Activated T-helper 1 cell treated with Interleukin-2 at 50 U/mL for 16 hours (primary cell): ENCODE results near the gene HEXIM1.
A peak's percentile ranks its signal among the peaks of the same experiment; 100 is the strongest.
"Not testable (repeated sequence)": the region's sequence is repeated elsewhere in the genome, so short reads cannot be mapped to it uniquely, and the experiment has no call there.

Source experiments
- DNase-seq: peaks from one replicate; pipeline ENCODE4 v3.0.0-alpha.2; 2020; ENCODE audit warnings: low read depth

HEXIM1 gene

DNA sequence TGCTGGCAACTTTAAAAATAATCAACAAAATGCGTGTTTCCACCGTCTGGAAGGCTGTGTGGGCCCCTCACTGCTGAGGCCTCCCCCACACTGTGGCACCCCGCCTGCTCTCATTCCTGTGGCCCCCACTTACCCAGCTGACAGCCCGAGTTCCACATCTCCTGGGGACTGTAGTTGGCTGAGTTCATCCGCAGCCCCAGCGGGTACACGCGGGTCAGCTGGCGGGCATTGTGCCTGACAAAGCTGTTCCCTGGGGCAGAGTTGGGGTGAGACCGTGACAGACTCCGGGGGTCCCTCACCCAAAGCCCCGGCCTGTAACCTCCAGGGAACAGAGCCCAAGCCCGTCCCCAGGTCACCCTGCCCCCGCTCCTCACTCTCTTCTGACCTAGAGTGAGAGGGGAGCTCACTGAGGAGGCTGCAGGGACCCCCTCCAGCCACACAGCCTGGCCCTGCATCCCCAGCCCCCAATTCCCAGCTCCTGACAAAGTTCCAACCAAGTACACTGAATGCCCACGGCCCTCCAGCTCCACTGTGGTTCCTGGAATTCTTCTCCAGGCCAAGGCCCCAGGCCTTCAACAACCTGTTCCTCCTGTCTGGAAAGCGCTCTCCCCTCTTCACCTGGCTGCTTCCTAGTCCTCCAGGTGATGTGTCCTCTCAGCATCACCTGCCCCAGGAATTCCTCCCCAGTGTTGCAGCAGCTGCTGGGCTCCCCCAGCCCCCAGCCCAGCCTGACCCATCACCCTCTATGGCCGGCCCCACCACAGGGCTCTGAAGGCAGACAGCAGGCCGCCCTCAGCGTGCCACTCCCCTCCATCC, 34.0 kb upstream of the HEXIM1 start:
- DNase-seq = no peak

DNA sequence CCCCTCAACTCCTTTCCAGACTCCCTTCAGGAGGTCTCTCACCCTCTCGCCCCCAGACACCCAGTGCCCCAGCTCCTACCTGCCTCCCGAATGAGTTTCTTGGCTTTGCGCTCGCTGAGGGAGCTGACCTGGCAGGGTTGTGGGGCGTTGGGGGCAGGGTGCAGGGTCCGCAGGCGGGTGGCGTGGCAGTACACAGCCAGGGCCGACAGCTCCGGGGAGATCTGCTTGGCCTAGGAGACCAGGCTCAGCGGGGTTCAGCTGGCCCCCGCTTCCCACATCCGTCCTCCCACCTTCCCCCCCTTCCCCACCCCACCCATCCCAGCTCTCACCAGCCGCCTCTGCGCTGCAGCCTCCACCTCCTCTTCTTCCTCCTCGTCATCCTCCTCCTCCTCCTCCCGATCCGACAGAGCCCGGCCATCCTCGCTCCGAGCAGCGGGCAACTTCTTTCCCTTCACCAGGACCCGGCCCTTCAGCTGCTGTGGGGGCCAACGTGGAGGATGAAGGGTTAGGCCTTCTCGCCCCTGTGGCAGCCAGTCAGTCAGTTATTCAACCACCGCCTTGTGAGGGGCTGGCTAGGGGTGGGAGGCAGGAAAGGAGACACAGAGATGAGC, 33.2 kb upstream of the HEXIM1 start:
- no peak for DNase-seq

DNA sequence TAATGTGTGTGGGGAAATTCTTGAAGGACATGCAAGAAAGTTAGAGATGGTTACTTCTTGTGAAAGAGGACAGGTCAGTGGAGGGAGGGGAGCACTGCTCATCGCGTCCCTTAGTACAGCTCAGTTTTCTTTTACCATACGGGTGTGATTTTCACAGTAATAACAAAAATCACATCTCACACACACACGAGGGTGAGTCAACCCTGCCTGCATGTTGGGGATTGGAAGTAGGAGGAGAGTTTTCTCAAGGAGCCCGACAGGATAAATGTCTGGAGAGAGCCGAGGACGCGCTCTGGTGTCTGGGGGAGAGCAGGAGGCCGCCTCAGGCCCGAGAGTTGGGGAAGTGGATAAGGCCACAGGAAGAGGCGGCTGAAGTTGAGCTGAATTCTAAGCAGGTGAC, 32.4 kb upstream of the HEXIM1 start:
- no peak for DNase-seq

DNA sequence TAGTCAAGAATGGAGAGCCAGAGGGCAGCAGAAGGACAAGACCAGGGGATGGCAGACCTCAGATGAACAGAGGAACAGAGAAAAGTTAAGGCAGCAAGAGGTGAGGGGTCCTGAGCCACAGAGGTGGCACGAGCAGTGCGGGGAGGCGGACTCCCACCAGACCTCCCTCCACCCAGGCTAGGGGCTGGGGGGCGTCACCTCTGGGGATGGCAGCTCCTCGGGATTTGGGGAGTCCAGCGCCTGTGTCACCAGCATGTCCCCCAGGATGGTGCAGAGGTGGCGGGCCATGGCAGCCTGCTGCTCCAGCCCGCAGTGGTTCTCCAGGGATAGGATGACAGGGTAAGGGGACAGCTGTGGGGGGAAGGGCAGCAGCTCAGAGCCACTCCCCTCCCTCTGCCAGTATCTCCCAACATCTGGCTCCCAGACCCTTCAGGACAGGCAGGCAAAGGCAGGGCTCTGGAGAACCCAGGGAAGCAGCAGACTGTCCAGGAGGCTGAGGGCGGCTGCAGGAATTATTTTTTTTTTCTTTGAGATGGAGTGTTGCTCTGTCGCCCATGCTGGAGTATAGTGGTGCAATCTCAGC, 31.8 kb upstream of the HEXIM1 start:
- no peak for DNase-seq

DNA sequence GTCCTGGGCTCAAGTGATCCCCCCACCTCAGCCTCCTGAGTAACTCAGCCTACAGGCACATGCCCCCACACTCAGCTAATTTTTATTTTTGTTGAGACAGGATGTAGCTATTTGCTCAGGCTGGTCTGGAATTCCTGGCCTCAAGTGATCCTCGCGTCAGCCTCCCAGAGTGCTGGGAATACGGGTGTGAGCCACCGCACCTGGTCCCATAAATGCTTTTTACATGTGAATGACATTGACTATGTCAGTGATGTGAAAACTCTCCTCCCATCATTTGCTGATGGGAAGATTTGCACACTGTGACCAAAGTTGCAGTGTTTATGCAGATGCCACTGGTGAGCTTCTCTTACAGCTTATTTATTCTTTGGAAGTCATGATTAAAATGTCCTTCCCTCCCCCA, 30.9 kb upstream of the HEXIM1 start:
- no peak for DNase-seq

DNA sequence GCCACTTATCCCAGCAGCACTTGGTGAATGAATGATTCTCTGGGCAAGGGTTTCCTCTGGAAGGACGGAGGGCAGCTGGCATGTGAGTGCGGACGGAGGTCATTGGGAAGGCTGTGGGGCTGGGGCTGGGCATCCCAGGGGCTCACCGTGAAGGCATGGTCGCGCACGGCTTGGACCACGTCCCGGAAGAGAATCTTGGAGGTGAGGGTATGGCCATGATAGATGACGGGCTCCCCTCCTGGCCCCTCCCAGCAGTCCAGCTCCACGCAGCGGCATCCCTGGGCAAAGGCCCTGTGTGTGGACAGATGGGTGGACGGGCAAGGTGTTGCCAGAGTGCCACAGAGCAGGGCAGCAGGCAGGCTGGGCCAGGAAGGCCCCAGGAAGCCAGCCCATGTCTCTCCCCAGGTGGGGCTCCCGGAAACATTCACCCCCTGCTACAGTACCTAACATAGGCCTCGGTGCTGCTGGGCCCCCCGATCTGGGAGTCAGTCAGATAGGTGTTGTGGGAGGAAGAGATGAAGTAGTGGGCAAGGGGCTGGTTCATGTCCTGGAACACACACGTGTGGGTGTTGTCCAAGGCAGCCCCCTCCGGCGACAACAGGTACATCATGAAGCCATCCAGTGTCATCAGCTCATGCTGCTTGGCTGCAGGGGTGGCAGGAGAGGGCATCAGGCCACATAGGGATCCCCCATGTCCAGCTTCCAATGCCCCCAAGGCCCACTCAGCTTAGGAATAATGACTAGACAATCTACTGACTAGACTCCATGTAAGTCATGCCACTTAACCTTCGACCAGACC, 30.2 kb upstream of the HEXIM1 start:
- no peak for DNase-seq

DNA sequence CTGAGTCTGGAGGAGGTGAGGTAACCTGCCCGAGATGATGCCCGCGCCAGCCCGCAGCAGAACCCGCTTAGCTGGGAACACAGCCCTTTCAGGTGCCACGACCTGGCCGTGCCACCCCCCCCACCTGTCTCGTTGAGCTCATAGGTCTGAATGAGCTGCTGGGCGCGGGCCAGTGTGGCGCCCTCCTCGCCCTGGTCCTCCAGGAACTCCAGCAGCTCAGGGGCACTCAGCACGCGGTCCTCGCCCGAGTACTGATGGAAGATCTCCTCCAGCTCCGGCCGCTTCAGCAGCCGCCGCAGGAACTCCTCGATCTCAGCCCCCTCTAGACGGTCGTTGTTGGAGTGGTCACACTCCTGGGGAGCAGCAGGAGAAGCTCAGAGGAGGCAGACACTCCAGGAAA, 29.6 kb upstream of the HEXIM1 start:
- no peak for DNase-seq

DNA sequence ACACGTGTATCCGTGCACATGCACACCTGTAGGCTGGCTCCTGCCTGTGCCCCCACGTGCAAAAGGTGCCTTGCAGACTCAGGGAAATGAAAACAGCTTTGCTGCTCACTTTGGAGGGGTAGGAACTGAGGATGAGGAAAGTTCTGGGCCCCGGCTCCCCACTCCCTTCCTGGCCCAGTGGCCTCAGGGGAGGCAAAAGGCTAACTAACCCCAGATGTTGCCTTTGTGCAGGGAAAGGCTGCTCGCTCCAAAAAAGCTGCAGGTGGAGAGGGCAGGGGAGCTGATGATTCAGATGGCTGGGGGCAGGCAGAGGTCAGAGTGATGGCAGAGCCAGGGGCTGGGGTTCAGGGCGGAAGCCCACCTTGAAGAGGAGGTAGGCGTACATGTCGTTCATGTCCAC, 28.3 kb upstream of the HEXIM1 start:
- DNase-seq = no peak

DNA sequence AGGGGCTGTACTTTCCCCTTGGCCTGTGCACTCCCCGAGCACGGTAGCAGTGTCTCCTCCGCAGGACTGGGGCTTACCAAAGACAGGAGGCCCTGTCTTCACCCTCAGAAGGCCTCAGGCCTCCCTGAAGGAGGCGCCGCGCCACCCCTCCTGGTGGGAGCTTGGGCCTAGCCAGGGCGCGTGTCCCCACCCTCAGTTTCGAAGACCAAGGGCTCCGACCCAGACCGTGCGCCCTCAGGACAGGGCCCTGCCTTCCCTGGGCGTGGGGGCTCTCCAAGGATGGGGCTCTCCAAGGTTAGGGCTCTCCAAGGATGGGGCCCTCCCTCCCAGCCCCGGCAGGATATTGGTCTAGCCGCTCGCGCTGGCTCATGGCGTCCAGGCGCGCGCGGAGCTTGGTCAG, 27.7 kb upstream of the HEXIM1 start:
- DNase-seq = no peak

DNA sequence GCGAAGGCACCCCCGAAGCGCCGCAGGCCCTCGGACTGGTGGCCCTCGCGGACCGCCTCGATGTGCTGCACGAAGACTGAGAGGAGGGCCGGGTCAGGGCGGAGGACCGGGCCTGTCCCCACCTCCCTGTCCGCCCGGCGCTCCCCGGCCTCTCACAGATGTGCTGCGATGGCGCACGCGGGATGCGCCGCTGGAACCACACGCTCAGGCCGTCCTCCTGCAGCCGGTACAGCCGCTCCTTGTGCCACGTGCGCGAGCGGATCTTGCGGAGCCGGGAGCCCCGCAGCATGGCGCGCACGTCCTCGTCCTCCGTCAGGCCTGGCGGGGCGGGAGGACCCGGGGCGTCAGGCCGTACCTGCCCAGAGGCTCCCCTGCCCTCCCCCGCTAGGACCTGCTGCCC, 27.2 kb upstream of the HEXIM1 start:
- DNase-seq = no peak

DNA sequence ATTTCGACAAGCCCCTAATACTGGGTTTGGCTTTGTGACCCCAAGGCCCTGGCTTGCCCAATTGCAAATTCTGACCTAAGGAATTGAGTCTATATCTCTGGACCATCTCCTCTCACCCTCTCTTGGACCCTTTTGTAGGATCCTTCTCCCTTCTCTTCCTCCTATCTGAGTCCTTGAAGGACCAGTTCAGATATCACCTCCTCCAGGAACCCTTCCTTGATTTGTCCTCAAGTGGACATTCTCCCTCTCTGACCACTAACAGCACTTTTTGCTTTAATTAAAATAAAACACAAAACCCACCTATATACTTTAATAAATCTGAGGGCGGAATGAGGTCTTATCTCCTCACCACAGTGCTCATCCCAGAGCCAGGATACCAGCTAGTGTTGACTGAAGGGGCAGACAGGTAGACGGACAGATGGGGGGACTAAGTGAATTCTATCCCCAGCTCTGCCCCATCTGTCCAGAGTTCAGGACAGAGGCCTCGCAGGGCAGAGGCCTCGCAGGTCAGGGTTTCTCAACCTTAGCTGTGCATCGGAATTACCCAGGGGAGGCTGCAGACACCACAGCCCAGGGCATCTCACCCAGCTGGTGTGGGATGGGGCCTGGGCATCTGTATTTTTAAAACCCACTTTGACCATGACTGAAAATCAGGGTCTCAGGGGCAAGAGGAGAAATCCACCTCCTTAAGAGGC, 25.1 kb upstream of the HEXIM1 start:
- DNase-seq = no peak

DNA sequence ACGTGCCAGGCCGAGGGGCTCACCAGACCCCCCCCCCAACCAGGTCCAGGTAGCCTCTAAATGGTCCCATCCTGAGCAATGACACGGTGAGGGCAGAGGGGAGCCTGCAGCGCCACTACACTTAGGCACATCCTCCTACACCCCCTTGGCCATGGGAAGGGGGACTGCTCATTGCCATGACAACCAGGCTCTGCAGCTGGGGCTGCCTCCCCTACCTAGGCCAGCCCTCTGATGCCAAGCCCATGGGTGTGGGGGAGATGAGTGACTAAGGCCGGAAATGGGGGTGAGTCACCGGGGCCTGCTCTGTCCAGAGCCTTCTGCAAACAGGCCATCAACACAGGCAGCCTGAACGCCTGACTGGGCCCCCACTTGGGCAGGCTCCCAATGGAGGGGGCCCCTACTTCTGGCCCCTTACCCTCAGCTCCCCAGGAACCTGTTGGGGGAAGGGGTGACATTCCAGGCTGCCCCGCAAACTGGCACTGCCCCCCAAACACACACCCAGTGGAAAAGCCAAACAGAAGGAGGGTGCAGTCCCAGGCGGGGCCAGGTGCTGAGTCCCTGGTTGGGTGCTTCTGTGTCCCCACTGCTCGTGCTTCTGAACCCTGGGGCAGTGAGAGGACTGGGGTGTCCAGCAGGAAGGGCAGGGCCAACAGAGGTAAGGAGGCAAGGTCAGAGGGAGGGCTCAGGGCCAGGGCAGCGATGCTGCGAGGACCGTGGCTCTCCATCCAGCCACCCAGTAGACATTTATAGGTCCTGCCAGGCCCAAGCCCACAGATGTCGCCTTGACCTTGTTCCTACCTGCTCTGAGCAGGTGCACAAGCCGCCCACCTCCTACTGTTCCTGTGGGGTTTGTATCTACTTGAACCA, 24.1 kb upstream of the HEXIM1 start:
- DNase-seq = peak; percentile 22

DNA sequence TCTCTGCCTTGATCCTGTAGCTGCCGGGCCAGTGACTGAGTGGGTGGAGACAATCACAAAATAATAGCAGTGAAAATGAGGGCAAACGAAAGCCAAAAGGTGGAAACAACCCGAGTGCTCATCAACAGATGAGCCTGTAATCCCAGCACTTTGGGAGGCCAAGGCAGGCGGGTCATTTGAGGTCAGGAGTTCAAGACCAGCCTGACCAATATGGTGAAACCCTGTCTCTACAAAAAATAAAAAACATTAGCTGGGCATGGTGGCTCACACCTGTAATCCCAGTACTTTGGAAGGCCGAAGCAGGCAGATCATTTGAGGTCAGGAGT, 23.5 kb upstream of the HEXIM1 start:
- not testable (repeated sequence) for DNase-seq

DNA sequence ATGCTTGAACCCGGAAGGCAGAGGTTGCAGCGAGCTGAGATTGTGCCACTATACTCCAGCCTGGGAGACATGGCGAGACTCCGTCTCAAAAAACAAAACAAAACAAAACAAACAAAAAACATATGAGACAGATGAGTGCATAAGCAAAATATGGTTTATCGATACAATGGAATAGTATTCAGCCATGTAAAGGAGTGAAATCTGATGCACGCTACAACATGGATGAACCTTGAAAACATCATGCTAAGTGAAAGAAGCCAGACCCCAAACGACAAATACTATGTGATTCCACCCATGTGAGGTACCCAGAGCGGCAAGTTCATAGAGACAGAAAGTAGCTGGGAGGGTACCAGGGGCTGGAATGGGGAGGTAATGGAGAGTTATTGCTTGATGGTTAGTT, 22.8 kb upstream of the HEXIM1 start:
- DNase-seq = no peak

DNA sequence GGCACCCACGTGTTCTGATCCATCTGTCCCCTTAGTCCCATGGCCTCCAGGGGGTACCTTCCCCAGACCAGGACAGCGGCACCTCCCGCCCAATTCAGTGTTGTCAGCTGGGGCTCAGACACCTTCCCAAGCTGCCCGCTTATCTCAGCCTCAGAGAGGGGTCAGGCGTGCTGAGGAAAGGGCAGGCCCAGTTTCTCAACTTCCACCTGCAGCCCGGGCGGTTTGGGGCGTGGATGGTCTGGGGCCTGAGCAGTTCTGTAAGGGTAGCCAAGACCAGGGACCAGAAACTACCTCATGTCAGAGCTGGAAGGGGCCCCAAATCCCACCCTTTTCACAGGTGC, 21.1 kb upstream of the HEXIM1 start:
- DNase-seq = no peak

DNA sequence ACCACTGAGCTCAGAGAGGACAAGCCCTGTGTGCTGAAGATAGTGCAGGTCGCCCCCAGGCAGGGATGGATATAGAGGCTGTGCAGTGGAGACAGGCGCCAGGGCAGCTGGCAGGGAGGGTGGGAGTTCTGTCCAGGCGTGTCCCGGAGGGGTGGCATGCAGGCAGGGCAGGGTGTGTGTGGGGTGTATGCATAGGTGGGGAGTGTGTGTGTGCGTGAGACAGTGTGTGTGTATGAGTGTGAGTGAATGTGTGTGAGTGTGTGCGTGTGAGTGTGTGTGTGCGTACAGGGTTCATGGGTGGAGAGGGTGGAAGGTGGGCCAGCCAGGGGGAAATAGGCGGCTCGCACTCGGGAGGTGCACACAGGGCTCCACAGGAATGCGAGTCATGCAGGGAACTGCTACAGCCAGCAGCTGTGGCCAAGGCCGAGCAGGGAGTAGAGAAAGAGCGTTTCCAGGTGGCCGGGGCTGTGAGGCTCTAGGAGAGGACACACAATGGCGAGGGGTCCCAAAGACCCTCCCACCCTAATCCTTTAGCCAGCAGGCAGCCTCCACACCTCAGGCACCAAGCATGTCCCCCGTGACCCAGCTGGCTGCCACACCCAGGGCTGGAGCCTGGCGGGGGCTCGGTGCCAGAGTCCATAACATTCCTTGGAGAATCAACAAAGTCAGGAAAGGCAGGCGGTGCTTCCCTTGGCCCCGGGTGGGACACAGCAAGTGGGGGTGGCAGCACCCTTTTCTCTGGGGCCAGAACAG, 20.6 kb upstream of the HEXIM1 start:
- no peak for DNase-seq

DNA sequence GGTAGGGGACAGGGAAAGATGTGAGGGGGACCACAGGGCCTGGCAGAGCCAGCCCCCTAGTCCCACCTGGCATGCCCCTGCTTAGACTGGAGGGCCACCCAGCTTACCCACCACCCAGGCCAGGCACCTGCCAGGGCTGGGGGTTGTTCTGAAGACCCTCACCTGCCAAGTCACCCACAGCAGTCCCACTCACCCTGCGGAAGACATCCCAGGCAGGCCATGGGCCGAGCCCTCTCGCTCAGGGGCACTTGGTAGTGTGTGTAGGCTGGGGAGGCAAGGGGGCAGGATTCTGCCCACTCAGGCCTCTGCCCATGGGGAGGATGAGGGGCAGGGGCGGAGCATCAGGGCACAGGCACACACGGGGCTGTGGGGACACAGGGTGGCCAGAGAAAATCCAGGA, 19.9 kb upstream of the HEXIM1 start:
- DNase-seq = no peak

DNA sequence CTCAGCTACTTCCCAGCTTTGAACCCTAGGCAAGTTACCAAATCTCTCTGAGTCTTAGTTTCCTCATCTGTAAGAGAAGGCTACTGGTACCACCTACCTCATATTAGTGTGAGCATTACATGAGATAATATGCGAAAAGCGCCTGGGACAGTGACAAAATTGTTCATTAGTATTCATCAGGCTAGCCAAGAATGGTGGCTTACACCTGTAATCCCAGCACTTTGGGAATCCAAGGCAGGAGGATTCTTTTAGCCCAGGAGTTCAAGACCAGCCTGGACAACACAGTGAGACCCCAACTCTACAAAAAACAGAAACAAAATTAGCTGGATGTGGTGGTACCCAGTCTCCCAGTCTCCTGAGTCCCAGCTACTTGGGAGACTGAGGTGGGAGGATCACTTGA, 19.3 kb upstream of the HEXIM1 start:
- no peak for DNase-seq

DNA sequence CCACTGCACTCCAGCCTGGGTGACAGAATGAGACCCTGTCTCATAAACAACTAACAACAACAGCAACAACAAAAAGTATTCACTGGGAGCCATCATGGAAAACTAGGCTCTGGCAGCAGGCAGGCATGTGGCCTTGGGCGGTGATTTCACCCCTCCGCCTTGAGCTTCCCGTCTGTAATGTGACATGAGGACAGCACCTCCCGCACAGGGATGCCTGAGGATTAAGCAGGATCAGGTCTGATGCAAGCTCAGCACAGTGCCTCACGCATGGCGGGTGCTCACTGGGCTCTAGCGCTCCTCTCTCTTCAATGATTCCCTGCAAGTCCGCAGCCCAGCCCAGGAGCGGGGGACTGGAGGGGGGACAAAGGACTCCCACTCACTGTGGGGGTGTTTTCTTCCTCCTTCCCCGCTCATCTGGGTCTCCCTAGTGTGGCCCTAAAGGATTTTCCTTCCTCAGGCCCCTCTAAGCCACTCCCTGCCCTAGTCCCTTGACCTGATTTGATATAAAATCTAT, 18.8 kb upstream of the HEXIM1 start:
- DNase-seq = no peak

DNA sequence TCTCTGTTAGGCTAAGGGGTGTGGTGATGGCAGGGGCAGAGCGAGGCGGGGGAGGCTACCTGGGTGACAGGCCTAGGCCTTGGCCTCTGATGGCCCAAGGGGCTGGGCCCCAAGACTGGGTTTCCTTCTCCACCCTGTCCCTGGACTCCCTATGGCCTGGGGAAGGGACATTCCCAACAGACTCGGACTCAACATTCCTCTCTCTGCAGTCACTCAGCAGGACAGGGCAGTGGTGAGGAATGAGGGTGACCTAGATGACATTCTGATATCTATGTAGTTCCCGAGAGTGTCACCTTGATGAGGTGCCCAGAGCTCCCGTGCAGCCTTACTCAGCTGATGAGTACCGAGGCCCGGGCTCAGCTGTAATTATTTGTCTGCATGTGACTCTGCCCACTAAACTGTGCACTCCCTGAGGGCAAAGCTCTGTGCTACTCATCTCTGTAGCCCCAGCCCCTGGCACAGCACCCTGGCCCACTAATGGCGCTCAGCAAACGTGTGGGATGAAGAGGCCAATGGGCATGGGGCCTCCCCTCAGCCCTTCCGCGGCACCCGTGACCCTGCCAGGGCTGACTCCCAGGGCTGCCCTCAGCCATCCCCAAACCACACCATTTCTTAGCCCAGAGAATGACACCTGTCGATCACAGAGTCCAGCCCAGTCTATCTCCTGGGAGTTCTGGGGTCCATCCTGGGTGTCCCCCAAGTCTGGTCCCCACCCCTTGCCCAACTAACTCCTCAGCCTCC, 18.2 kb upstream of the HEXIM1 start:
- DNase-seq = no peak
